NCI-H748 (cell line): ENCODE data around the gene CEP78.

ENCODE experiments used
- DNase-seq: peaks from one replicate; lab custom pipeline; 2025; ENCODE audit not compliant: unreplicated experiment; lab: John Stamatoyannopoulos, UW

CEP78 gene

GRCh38 chr9:78286125-78286524, 50.2 kb downstream of the CEP78 start:
- DNase-seq = no peak

DNA sequence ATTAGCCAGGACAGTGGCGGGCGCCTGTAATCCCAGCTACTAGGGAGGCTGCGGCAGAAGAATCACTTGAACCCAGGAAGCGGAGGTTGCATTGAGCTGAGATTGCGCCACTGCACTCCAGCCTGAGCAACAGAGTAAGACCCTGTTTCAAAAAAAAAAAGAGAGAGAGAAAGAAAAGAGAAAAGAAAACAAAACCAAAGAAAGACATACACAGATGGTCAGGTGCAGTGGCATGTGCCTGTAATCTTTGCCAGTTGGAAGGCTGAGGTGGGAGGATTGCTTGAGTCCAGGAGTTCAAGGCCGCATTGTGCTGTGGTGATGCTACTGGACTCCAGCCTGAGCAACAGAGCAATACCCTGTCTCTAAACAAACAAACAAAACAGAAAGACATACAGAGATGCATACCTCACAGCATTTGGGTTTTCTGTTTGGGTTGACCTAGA, 51.1 kb downstream of the CEP78 start:
- DNase-seq = no peak

- no peak for DNase-seq
Measured at GRCh38 chr9:78288214-78288892, 52.5 kb downstream of the CEP78 start.

DNA sequence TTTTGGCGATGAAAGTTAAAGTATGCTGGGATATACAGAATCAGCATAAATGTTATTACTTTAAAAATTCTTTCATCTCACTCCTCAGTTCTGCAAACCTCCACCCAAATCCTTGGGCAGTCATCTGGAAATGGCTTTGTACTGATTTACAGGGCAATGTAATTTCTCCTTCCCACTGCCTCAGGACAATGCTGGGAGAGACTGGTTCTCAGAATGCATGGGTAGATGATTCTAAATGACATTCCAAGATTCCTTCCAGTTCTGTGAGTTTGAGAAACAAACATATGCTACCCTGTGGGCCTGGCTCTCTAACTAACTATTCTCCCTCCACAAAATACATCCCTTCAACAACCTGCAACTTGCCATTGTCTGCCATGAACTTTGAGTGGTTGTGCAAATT, 53.6 kb downstream of the CEP78 start:
- no peak for DNase-seq

DNA sequence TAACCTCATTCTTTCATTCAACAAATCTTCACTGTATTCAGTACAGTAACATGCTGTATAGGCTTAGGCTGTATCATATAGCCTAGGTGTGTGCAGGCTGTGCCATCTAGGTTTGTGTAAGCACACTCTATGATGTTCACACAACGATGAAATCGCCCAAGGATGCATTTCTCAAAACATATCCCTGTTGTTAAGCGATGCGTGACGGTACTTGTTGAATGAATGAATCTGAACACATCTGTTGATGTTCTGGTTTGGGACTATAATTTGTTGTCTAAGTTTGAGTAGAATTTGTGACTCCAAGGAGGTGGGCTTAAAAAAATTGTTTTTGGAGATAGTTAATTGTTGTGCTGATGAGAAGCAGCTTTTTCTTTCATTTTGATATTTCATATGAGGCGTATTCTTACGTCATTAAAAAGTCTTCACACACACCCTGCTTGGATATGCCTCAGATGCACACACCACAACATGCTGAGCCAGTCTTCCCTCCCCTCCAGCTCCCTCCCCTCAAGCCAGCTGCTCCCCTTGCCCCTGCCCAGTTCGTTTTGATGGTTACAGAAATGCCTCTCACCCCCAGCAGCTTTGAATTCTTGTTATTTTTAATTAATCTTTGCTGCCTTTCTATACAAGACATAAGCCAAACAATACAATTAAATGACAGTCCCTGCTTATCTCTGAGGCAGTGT, 55.5 kb downstream of the CEP78 start:
- peak; percentile 19 for DNase-seq

DNA sequence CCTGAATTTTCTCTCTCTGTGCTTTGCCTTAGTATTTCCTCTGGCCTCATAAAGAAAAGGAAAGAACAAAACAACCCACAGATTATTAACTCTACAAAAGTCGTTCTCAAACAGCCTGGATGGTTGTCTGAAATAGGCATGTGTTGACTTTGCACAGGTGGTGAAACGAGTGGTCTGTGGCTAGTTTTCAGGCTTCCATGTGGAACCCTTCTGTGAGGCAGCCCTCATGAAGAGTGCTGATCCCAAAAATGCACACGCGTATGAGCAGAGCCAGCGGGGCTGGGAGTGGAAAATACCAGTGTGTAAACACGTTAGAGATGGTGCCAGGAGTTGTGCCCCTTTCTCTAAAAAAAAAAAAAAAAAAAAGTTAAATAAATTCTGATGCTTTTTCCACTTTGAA, 56.2 kb downstream of the CEP78 start:
- DNase-seq = no peak

DNA sequence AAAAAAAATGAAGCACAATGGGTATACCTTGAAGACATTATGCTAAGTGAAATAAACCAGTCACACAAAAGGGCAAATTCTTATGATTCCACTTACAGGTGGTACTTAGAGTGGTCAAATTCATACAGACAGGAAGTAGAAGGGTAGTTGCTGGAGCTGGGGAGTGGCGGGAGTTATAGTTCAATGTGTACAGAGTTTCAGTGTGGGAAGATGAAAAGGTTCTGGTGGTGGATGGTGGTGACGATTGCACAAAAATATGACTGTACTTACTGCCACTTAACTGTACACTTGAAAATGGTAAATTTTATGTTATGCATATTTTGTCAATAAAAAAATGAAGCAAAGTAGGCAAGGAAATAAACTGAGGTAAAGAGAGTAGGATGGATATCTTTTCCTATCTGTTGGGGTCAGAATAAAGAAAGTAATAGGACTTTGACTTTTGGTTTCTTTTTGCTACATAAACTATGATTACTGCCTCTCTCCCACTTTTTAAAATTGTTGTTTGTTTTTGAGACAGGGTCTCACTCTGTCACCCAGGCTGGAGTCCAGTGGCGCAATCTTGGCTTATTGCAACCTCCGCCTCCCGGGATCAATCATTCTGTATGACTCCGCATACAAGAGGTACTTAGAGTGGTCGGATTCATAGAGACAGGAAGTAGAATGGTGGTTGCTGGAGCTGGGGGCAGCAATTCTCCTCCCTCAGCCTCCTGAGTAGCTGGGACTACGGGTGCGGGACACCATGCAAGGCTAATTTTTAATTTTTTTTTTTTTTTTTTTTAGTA, 57.0 kb downstream of the CEP78 start:
- no peak for DNase-seq

DNA sequence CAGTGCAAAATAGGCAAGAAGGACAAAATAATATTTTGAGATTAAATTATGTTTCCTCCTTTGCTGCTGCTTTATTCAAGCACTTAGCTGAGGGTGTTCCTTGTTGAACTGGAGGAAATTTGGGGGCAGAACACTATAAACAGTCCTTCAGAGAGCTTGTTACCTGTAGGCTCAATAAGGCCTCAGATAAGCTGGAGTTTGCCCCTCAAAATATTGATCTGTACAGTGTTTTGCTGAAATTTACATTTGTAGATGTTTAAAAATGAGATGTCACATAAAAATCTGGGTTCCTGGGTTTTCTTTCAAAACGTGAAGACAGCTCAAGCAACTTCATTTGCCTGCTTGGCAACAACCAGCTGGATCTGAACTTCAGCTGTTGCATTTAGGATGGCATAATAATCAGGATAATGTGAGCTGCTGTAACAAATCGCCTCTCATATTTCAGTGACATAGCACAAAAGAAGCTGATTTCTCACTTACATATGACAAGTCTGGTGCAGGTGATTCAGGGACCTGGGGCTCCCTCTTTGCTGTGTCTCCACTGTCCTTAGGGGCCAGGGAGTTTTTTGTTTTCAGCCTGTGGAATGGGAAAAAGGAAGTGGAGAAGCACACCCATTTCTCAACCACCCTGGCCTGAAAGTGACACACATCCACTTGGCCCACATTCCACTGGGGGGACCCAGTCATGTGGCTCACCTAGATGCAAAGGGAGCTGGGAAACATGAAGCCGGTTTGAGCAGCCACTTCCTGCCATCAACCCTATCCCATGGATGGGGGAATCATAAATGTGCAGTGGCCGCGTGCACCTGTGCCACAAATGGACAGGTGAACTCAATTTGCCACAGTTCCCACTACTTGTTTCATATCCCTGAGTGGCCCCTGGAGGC, 58.7 kb downstream of the CEP78 start:
- DNase-seq = no peak

DNA sequence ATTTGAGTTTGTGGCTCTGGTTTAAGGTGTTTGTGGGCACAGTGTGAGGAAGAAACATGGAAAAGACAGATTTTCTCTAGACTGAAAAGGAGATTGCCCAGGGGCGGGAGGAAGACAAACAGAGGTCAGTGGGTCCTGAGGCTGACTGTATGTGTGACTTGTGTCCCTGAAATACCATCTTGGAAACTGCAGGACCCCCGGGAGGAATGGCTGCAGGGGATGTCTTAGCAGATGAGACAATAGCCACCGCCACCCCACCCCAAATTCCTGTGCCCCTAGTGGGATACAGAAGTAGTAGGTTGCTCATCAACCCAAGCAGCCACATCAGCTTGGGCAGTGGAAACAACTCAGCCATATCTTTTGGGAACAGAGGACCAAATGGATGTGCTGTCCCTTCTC, 59.3 kb downstream of the CEP78 start:
- no peak for DNase-seq

DNA sequence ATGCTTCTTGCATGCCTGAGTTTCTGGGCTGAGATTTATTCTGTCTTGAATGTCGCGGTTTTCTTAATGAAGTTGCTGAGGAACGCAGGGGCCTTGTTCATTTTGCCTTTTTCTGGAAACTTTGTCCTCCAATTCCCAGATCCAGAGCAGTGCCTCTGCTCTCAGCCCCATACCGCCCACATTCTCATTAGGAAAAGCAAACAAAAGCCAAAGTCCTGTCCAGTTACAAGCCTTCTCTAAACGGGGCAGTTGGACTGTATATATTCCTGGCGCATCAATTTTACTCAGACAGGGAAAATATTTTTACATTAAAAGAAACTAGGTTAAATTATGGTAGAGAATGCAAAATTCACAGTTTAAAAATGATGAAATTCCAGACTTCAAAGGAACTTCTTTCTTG, 59.9 kb downstream of the CEP78 start:
- no peak for DNase-seq

- DNase-seq = peak; percentile 79
Measured at GRCh38 chr9:78296201-78296892, 60.5 kb downstream of the CEP78 start.

- DNase-seq = peak; percentile 99
Measured at GRCh38 chr9:78296893-78297671, 61.2 kb downstream of the CEP78 start, which contains the start of gene PSAT1. Gene PSAT1, plus strand, starts transcription at chr9:78297125. Its CDS starts 86 bp downstream, at chr9:78297211.

DNA sequence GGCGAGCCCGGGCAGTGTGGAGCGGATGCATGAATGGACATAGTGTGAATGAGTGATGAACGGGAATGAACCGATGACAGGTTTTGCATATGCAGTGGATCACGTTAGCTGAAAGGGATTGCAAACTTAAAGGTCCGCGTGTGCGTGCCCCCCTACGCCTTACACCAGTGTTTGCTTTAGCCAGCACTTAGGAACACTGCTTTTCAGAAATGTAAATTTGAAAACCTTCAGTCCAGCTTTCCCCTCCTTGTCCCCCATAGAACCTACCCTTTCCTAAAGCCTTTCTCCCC, 61.7 kb downstream of the CEP78 start:
- no peak for DNase-seq

- DNase-seq = peak; percentile 31
Measured at GRCh38 chr9:78298046-78298765, 62.3 kb downstream of the CEP78 start.

GRCh38 chr9:78300209-78300608, 64.3 kb downstream of the CEP78 start:
- no peak for DNase-seq

DNA sequence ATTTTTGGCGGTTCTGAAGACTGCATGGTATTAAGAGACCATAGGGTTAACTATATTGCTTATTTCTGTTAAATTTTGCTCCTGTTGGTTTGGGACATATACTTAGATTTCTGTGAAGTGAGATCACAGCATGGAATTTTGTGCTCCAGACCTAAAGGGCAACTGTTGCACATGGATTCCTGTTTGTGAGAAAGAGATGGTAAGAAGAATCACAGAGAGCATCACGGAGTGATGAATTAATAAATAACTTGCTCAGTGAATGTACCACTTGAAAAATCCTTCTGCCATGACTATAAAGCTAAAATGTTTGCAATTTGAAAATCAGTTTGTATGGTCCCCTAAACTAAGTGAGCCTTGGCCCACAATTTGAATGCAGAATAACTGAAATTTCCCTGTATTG, 65.6 kb downstream of the CEP78 start:
- DNase-seq = no peak

DNA sequence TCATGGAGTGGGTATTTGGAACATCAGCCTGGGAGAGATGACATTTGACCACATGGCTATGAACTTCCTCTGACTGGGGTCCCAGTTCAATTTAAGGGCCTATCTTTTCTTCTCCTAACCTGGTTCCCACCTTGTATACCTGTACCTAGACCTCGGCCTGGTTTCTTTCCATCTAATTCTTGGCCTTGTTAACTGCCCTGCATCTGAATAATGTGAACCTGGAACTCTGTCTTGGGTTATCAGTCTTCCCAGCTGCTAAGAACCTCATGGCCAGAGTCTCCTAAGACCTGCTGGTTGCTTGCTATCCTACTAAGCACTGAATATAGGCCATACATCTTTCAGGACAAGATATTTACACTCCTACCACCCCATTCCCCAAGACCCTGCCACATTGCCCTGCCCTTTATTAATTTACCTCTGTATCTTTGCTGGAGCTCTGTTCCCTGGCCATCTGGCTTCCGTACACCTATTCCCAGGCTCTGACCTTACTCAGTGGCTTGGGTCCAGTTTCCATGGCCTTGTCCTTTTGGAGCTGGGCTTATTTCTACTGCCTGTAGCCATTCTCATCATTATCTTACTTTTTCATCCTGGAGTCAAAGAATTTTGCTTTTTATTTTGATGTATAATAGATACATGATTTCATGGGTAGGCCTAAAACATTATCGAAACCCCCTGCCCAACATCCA, 67.6 kb downstream of the CEP78 start:
- DNase-seq = no peak

DNA sequence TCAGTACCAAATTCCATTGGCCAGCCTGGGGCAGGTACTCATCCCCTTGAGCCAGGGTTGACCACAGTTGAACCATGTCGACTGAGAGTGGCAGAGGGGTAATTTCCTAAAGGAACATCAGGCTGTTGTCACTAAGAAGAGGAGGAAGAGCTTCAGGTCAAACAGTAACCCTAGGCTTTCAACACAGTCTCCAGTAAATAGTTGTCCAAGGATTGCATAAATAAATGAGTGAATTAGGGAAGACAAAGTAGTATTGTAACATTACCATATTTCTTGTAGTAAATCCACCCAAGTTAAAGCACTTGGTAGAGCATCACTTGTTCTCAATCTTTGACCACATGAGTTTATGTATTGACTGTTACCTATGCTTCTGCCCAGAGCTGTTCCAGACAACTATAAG, 68.5 kb downstream of the CEP78 start:
- DNase-seq = no peak
